ENCODE results near the gene CHIT1. TPM values are rescaled to one million over a fixed set of nuclear protein-coding genes. Genes with fewer than 3 reads are reported as not detected.

The CHIT1 gene
- polyA plus RNA-seq, 1 donor from 2014 or later = not detected

DNA sequence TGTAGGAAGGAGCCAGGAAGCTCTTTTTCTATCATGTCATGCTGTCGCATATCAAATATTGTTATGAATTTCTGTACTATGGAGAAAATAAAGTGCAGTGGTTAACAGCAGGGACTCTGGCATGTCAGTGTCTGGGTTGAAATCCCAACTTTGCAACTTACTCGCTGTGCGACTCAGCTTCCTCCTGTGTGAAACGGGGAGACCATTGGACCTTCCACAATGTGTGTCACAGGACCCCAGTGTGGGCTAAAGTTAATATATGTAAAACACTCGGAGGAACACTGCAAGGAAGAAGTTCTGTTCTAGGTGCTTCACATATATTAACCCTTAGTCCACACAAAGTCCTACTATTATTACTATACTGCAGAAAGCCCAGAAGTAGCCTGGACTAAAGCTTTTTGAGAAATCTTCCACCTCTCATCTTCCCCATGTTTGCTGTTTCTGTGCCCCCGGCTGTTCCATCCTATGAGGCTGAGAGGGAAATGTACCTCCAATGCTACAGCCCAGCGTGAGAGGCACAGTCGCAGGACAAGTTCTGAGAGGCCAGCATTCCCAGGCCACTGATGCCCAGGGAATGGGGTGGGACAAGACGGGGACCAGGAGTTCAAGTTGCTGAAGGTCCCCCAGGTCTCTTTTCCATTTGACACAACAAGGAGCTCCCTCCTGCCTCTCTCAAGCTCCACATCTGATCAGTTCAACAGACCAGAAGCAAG lies 1.9 kb downstream of the CHIT1 start:
- Histone ChIP-seq H3K27me3 (ENCODE audit: insufficient read depth, low read depth, low read length) (no peaks in the 10 kb centered on the region), H3K4me3 (ENCODE audit: low read length) (no peak overlapping the region), H2AFZ (ENCODE audit: low read depth, low read length) (no peak overlapping the region), H3K27ac (ENCODE audit: low read length) (no peak overlapping the region), H3K79me2 (replicated peaks; ENCODE audit: insufficient read depth, low read length) (no peaks in the 10 kb centered on the region), H3K9me3 (ENCODE audit: low read length) (no peaks in the 10 kb centered on the region), H4K20me1 (ENCODE audit: insufficient read depth) (no peaks in the 10 kb centered on the region), H3K9ac (ENCODE audit: low read length) (no peak overlapping the region), H3K36me3 (ENCODE audit: insufficient read depth, low read length) (no peaks in the 10 kb centered on the region), H3K4me2 (ENCODE audit: low read length) (no peak overlapping the region), H3K9me2 (ENCODE audit: insufficient read depth, low read length) (no peaks in the 10 kb centered on the region), H3F3A (ENCODE audit: insufficient read depth, low read length, poor library complexity, severe bottlenecking) (no peaks in the 10 kb centered on the region)
- TF ChIP-seq POLR2AphosphoS5 (IDR thresholded peaks at IDR 0.05) = no peak

DNA sequence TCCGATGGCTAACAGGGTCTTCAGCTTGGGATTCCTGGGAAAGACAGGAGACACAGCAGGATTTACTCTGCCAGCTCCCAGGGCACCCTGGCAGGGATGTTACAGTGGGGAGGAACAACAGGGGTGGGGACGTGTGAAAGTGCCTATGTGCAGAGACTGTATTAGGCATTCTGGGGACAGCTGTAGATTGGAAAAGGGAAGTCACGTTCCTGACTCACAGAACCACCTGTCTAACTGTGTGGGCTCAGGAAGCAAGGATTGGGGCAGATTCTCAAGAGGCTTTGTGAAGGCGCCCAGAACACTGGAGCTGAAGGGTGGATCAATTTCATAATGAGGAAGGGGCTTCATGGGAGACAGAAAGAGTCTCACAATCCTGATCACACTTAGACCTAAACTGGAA lies 4.4 kb downstream of the CHIT1 start:
- Histone ChIP-seq H3K9me3 (ENCODE audit: low read length) (no peaks in the 10 kb centered on the region), H3K9ac (ENCODE audit: low read length) (no peak overlapping the region), H4K20me1 (ENCODE audit: insufficient read depth) (no peaks in the 10 kb centered on the region), H3K27me3 (ENCODE audit: insufficient read depth, low read depth, low read length) (no peaks in the 10 kb centered on the region), H3K4me2 (ENCODE audit: low read length) (no peak overlapping the region), H3K36me3 (ENCODE audit: insufficient read depth, low read length) (no peaks in the 10 kb centered on the region), H3F3A (ENCODE audit: insufficient read depth, low read length, poor library complexity, severe bottlenecking) (no peaks in the 10 kb centered on the region), H3K79me2 (replicated peaks; ENCODE audit: insufficient read depth, low read length) (no peaks in the 10 kb centered on the region), H3K9me2 (ENCODE audit: insufficient read depth, low read length) (no peaks in the 10 kb centered on the region), H3K4me3 (ENCODE audit: low read length) (no peak overlapping the region), H2AFZ (ENCODE audit: low read depth, low read length) (no peak overlapping the region), H3K27ac (ENCODE audit: low read length) (no peak overlapping the region)
- no peak for TF ChIP-seq RAD21 (conservative IDR thresholded peaks at IDR 0.05)
- TF ChIP-seq, protein P1, sequence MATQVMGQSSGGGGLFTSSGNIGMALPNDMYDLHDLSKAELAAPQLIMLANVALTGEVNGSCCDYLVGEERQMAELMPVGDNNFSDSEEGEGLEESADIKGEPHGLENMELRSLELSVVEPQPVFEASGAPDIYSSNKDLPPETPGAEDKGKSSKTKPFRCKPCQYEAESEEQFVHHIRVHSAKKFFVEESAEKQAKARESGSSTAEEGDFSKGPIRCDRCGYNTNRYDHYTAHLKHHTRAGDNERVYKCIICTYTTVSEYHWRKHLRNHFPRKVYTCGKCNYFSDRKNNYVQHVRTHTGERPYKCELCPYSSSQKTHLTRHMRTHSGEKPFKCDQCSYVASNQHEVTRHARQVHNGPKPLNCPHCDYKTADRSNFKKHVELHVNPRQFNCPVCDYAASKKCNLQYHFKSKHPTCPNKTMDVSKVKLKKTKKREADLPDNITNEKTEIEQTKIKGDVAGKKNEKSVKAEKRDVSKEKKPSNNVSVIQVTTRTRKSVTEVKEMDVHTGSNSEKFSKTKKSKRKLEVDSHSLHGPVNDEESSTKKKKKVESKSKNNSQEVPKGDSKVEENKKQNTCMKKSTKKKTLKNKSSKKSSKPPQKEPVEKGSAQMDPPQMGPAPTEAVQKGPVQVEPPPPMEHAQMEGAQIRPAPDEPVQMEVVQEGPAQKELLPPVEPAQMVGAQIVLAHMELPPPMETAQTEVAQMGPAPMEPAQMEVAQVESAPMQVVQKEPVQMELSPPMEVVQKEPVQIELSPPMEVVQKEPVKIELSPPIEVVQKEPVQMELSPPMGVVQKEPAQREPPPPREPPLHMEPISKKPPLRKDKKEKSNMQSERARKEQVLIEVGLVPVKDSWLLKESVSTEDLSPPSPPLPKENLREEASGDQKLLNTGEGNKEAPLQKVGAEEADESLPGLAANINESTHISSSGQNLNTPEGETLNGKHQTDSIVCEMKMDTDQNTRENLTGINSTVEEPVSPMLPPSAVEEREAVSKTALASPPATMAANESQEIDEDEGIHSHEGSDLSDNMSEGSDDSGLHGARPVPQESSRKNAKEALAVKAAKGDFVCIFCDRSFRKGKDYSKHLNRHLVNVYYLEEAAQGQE (IDR thresholded peaks at IDR 0.05; ENCODE audit: borderline replicate concordance) = no peak
- TF ChIP-seq TAF1 (IDR thresholded peaks at IDR 0.05; ENCODE audit: low read depth) = no peak
- TF ChIP-seq MXI1 (conservative IDR thresholded peaks at IDR 0.05; ENCODE audit: poor library complexity, severe bottlenecking) = no peak

DNA sequence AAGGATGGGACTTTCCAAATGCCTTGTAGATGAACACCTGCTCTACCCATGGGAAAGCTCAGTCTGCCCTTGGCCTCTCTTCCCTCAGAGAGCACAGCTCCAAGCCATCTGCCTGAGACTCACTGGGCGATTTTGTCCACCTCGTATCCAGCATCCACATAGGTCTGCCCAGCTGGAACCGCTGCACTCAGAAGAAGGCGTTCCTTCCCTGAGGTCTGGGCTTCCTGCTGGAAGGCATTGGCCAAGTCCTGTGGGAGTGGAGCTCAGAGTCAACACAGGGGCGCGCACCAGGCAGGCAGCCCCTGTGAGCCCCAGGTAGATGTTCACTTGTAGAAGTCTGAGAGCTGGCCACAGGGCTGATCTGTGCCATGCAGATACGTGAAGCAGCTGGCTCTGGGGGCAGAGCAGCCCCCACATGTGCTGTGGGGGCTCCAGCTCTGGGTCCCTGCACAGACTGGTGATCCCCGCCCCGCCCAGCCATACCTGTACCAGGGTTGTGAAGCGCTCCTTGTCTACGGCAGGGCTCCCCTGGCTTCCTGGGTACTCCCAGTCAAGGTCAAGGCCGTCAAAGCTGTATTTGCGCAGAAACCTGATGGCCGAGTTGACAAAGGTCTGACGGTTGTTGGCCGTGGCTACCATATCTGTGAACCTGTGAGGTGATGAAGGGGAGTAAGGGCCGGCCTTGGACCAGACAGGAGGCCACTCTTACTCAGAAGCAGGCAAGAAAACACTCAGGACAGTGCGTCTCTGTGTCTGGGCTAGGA lies 6.3 kb downstream of the CHIT1 start:
- TF ChIP-seq, protein P1 (IDR thresholded peaks at IDR 0.05; ENCODE audit: borderline replicate concordance) = no peak
- TF ChIP-seq POLR2AphosphoS5 (IDR thresholded peaks at IDR 0.05) (no peak), EP300 (conservative IDR thresholded peaks at IDR 0.05; ENCODE audit: poor library complexity, severe bottlenecking) (no peak), TAF1 (IDR thresholded peaks at IDR 0.05; ENCODE audit: low read depth) (no peak), SMC3 (conservative IDR thresholded peaks at IDR 0.05; ENCODE audit: poor library complexity) (no peak), RAD21 (conservative IDR thresholded peaks at IDR 0.05) (no peak), MXI1 (conservative IDR thresholded peaks at IDR 0.05; ENCODE audit: poor library complexity, severe bottlenecking) (no peak)
- TF ChIP-seq, protein P2, sequence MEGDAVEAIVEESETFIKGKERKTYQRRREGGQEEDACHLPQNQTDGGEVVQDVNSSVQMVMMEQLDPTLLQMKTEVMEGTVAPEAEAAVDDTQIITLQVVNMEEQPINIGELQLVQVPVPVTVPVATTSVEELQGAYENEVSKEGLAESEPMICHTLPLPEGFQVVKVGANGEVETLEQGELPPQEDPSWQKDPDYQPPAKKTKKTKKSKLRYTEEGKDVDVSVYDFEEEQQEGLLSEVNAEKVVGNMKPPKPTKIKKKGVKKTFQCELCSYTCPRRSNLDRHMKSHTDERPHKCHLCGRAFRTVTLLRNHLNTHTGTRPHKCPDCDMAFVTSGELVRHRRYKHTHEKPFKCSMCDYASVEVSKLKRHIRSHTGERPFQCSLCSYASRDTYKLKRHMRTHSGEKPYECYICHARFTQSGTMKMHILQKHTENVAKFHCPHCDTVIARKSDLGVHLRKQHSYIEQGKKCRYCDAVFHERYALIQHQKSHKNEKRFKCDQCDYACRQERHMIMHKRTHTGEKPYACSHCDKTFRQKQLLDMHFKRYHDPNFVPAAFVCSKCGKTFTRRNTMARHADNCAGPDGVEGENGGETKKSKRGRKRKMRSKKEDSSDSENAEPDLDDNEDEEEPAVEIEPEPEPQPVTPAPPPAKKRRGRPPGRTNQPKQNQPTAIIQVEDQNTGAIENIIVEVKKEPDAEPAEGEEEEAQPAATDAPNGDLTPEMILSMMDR (IDR thresholded peaks at IDR 0.05; ENCODE audit: poor library complexity, severe bottlenecking) = no peak
- no peak overlapping the region for H3K4me2 ChIP-seq (ENCODE audit: low read length)
- no peak overlapping the region for H3K4me3 ChIP-seq (ENCODE audit: low read length)
- no peaks in the 10 kb centered on the region for H3K9me2 ChIP-seq (ENCODE audit: insufficient read depth, low read length)
- no peaks in the 10 kb centered on the region for H3K36me3 ChIP-seq (ENCODE audit: insufficient read depth, low read length)
- H4K20me1 ChIP-seq (ENCODE audit: insufficient read depth) = no peaks in the 10 kb centered on the region
- H2AFZ ChIP-seq (ENCODE audit: low read depth, low read length) = no peak overlapping the region
- no peaks in the 10 kb centered on the region for H3K27me3 ChIP-seq (ENCODE audit: insufficient read depth, low read depth, low read length)
- H3F3A ChIP-seq (ENCODE audit: insufficient read depth, low read length, poor library complexity, severe bottlenecking) = no peaks in the 10 kb centered on the region
- no peak overlapping the region for H3K27ac ChIP-seq (ENCODE audit: low read length)
- no peaks in the 10 kb centered on the region for H3K9me3 ChIP-seq (ENCODE audit: low read length)
- H3K79me2 ChIP-seq (replicated peaks; ENCODE audit: insufficient read depth, low read length) = no peaks in the 10 kb centered on the region
- no peak overlapping the region for H3K9ac ChIP-seq (ENCODE audit: low read length)
